ENCODE measurements around the gene SNAP29. TPM values are rescaled to one million over a fixed set of nuclear protein-coding genes. Genes with fewer than 3 reads are reported as not detected.

SNAP29 gene
- total and polyA plus RNA-seq, 2 donors (not counting 3 experiments of a cell fraction or from before 2014, with no cell fraction given) = 16.4 to 26.7 TPM

- FAIRE-seq = no peak
- no peaks in the 10 kb centered on the region for H3K9me1 ChIP-seq (replicated peaks; ENCODE audit: control insufficient read depth, extremely low read depth, insufficient read depth, low read length)
Measured at GRCh38 chr22:20881869-20882815, 23.3 kb downstream of the SNAP29 start.

More at GRCh38 chr22:20881869-20882815, 23.3 kb downstream of the SNAP29 start:
- Histone ChIP-seq H3K79me2 (ENCODE audit: control insufficient read depth, insufficient read depth, low read length) (no peaks in the 10 kb centered on the region), H3K9me3 (replicated peaks; ENCODE audit: control insufficient read depth, insufficient read depth, low read length) (no peaks in the 10 kb centered on the region), H3K9ac (replicated peaks; ENCODE audit: extremely low read depth, insufficient read depth, low read length) (no peak overlapping the region), H3K4me2 (ENCODE audit: insufficient read depth, low read length) (no peak overlapping the region), H3K36me3 (ENCODE audit: control insufficient read depth in 2 of 2, extremely low read depth in 1 of 2, insufficient read depth in 2 of 2, low read length in 2 of 2) (peaks cover 0 to 13% of the 10 kb centered on the region in 2 experiments), H4K20me1 (replicated peaks; ENCODE audit: control insufficient read depth, extremely low read depth, insufficient read depth, low read length) (no peaks in the 10 kb centered on the region), H2AFZ (ENCODE audit: low read depth, low read length) (no peak overlapping the region), H3K27ac (ENCODE audit: insufficient read depth, low read depth, low read length) (no peak overlapping the region), H3K4me3 (replicated peaks in 1 of 3; ENCODE audit: insufficient read depth in 1 of 3, low read depth in 1 of 3, low read length in 3 of 3) (no peak overlapping the region), H3K27me3 (ENCODE audit: control insufficient read depth in 2 of 2, insufficient read depth in 2 of 2, low read length in 2 of 2) (no peaks in the 10 kb centered on the region), H3K4me1 (ENCODE audit: control insufficient read depth, extremely low read depth, insufficient read depth, low read length) (no peaks in the 10 kb centered on the region)
- no peak for DNase-seq (ENCODE audit: low read depth, low spot score)
- no peak for TF ChIP-seq POLR2A (IDR thresholded peaks at IDR 0.05; ENCODE audit: low read depth, low read length)
- TF ChIP-seq CTCF (IDR thresholded peaks at IDR 0.05; ENCODE audit: extremely low read depth in 1 of 2, insufficient read depth in 1 of 2, low read depth in 1 of 2, low read length in 2 of 2) = no peak
- TF ChIP-seq FOS (IDR thresholded peaks at IDR 0.05; ENCODE audit: borderline replicate concordance, insufficient read depth, low read length) = no peak
- TF ChIP-seq GATA2 (IDR thresholded peaks at IDR 0.05; ENCODE audit: insufficient read depth, insufficient read length, low read depth, low read length) = no peak
- no peak for TF ChIP-seq POLR2AphosphoS5 (IDR thresholded peaks at IDR 0.05; ENCODE audit: insufficient read depth, low read depth, low read length)
- TF ChIP-seq MAX (IDR thresholded peaks at IDR 0.05; ENCODE audit: insufficient read depth, insufficient read length) = no peak
- no peak for TF ChIP-seq JUN (IDR thresholded peaks at IDR 0.05; ENCODE audit: borderline replicate concordance, insufficient read depth, insufficient read length, low read depth)
- TF ChIP-seq MYC (IDR thresholded peaks at IDR 0.05; ENCODE audit: low read depth, low read length) = no peak
- no peak for TF ChIP-seq EZH2 (IDR thresholded peaks at IDR 0.05; ENCODE audit: borderline replicate concordance, low read depth, low read length, severe bottlenecking)
- dilution Hi-C loops (cut with MboI; ENCODE audit: extremely low pct_ligation_motif_present, low sequenced_read_pairs) = no loop called here
- ChIA-PET POLR2A (no interaction called here), CTCF (no interaction called here)
- intact Hi-C loops (cut with micrococcal nuclease) = no loop called here
- BruUV-seq (replicated peaks) = no TSS peak

All from endothelial cell of umbilical vein (primary cell).